ENCODE results near the gene PTPRT. TPM values are rescaled to one million over a fixed set of nuclear protein-coding genes. Genes with fewer than 3 reads are reported as not detected.

The PTPRT gene
- total RNA-seq, 1 donor from 2014 or later, result not detected

DNA sequence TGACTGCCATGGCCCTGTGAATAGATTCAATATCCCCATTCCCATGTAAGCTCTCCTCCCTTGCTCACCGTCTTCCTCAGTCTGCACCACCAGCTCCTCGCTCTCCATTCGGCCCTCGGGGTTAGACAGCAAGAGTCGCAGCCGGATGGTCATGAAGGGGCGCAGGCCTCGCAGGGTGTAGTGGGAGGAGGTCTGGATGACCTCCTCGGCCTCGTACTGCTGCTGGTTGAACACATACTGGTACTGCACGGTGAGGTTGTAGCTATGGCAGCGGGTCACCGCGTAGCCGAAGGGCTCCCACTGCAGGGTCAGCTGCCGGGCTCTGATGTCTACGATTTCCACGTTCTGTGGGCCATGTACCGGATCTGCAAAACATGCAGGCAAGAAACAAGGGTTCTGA is 717.5 kb downstream of the PTPRT start:
- Mint-ChIP-seq H3K9me3 (peaks cover 4% of the 10 kb centered on the region), H3K4me3 (ENCODE audit: low read depth) (no peak overlapping the region), H3K36me3 (ENCODE audit: low read depth) (no peaks in the 10 kb centered on the region), H3K27me3 (ENCODE audit: low read depth) (no peaks in the 10 kb centered on the region), H3K27ac (no peak overlapping the region), H3K4me1 (ENCODE audit: low read depth) (no peaks in the 10 kb centered on the region)
- intact Hi-C loops (cut with micrococcal nuclease), result no loop called here
- DNase-seq (ENCODE audit: low spot score), result no peak

DNA sequence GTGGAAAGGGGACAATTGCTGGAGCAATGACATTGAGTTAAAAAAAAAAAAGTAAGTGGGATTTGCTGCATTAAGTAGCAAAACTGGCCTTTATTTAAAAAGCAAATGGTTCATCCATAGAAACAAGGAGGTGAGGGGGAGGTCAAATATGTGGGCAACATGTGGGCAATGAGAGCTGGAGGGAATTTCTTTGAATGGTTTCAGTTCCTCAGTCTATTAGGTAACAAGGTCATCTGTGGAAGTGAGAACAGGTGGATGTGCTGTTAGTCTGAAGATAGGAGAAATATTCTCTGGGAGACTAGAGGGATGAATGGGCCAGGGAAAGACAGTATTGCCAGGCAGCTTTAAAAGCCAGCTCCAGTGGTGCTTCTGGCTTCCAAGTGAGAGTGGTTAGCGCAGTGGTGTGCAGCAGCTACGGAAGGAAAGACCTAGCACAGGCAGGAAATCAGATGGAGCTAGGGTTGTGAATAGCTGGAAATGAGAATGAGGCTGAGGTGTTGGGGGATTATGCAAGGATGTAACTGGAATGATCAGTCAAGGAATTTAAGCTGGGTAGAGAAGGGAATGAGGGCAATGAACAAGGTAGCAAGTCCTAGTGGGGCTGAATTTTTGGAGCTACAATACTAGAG is 727.6 kb downstream of the PTPRT start:
- intact Hi-C loops (cut with micrococcal nuclease), result no loop called here
- H3K27ac Mint-ChIP-seq, result no peak overlapping the region
- DNase-seq (ENCODE audit: low spot score), result no peak
- no peaks in the 10 kb centered on the region for H3K4me1 Mint-ChIP-seq (ENCODE audit: low read depth)
- no peaks in the 10 kb centered on the region for H3K36me3 Mint-ChIP-seq (ENCODE audit: low read depth)
- H3K9me3 Mint-ChIP-seq, result peaks cover 7% of the 10 kb centered on the region
- H3K27me3 Mint-ChIP-seq (ENCODE audit: low read depth), result no peaks in the 10 kb centered on the region
- H3K4me3 Mint-ChIP-seq (ENCODE audit: low read depth), result no peak overlapping the region

GRCh38 chr20:42461291-42461690 is 728.4 kb downstream of the PTPRT start:
- no peak overlapping the region for H3K27ac Mint-ChIP-seq
- no peaks in the 10 kb centered on the region for H3K4me1 Mint-ChIP-seq (ENCODE audit: low read depth)
- H3K9me3 Mint-ChIP-seq, result peaks cover 7% of the 10 kb centered on the region
- DNase-seq (ENCODE audit: low spot score), result no peak
- no peaks in the 10 kb centered on the region for H3K36me3 Mint-ChIP-seq (ENCODE audit: low read depth)
- intact Hi-C loops (cut with micrococcal nuclease), result no loop called here
- no peaks in the 10 kb centered on the region for H3K27me3 Mint-ChIP-seq (ENCODE audit: low read depth)
- H3K4me3 Mint-ChIP-seq (ENCODE audit: low read depth), result no peak overlapping the region

- Mint-ChIP-seq H3K9me3 (peaks cover 6% of the 10 kb centered on the region), H3K4me3 (ENCODE audit: low read depth) (no peak overlapping the region), H3K36me3 (ENCODE audit: low read depth) (no peaks in the 10 kb centered on the region), H3K27me3 (ENCODE audit: low read depth) (no peaks in the 10 kb centered on the region), H3K27ac (no peak overlapping the region), H3K4me1 (ENCODE audit: low read depth) (no peaks in the 10 kb centered on the region)
- DNase-seq (ENCODE audit: low spot score), result no peak
- intact Hi-C loops (cut with micrococcal nuclease), result no loop called here
Observed at GRCh38 chr20:42447270-42447669, 742.4 kb downstream of the PTPRT start.

- no peak for DNase-seq (ENCODE audit: low spot score)
- H3K27me3 Mint-ChIP-seq (ENCODE audit: low read depth), result no peaks in the 10 kb centered on the region
- no peak overlapping the region for H3K4me3 Mint-ChIP-seq (ENCODE audit: low read depth)
- H3K36me3 Mint-ChIP-seq (ENCODE audit: low read depth), result no peaks in the 10 kb centered on the region
- no peak overlapping the region for H3K27ac Mint-ChIP-seq
- intact Hi-C loops (cut with micrococcal nuclease), result no loop called here
- no peaks in the 10 kb centered on the region for H3K9me3 Mint-ChIP-seq
- no peaks in the 10 kb centered on the region for H3K4me1 Mint-ChIP-seq (ENCODE audit: low read depth)
Observed at GRCh38 chr20:42444799-42445198, 744.9 kb downstream of the PTPRT start.

DNA sequence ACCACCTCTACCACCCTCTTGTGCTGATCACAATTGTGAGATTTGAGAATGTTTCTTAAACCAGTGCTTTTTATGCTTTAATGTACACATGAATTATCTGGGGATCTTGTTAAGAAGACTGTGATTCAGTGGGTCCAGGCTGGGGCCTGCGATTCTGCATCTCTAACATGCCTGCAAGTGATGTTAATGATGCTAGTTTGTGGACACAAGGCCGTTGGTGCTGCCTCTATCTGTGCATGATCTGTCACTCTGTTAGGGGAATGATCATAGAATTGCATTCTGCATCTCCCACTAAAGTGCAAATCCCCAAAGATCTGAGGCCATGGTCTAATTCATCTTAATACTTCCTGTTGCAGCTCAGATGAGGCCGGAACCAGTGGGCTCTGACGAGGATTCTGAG is 746.5 kb downstream of the PTPRT start:
- H3K27me3 Mint-ChIP-seq (ENCODE audit: low read depth), result no peaks in the 10 kb centered on the region
- intact Hi-C loops (cut with micrococcal nuclease), result no loop called here
- DNase-seq (ENCODE audit: low spot score), result no peak
- H3K36me3 Mint-ChIP-seq (ENCODE audit: low read depth), result no peaks in the 10 kb centered on the region
- no peak overlapping the region for H3K4me3 Mint-ChIP-seq (ENCODE audit: low read depth)
- no peaks in the 10 kb centered on the region for H3K9me3 Mint-ChIP-seq
- no peak overlapping the region for H3K27ac Mint-ChIP-seq
- no peaks in the 10 kb centered on the region for H3K4me1 Mint-ChIP-seq (ENCODE audit: low read depth)

DNA sequence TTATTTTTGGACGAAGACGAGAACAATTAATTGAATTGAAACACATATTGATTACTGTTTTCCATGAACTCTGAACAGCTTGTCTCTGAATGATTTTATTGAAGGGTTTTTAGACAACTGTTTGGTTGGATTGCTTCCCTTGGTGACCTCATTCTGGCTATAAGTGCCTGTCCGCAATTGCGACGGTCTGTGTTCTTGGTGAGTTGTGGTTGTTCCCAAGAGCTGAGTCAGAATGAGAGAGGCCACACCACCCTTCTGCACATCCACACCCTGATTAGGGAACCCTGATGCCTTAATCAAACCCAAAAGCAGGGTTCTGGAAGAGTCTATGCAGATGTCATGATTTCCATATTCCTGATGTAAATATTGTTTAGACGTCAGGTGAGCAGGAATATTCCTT is 747.0 kb downstream of the PTPRT start:
- Mint-ChIP-seq H3K27ac (no peak overlapping the region), H3K27me3 (ENCODE audit: low read depth) (no peaks in the 10 kb centered on the region), H3K4me1 (ENCODE audit: low read depth) (no peaks in the 10 kb centered on the region), H3K9me3 (no peaks in the 10 kb centered on the region), H3K4me3 (ENCODE audit: low read depth) (no peak overlapping the region), H3K36me3 (ENCODE audit: low read depth) (no peaks in the 10 kb centered on the region)
- intact Hi-C loops (cut with micrococcal nuclease), result no loop called here
- no peak for DNase-seq (ENCODE audit: low spot score)

DNA sequence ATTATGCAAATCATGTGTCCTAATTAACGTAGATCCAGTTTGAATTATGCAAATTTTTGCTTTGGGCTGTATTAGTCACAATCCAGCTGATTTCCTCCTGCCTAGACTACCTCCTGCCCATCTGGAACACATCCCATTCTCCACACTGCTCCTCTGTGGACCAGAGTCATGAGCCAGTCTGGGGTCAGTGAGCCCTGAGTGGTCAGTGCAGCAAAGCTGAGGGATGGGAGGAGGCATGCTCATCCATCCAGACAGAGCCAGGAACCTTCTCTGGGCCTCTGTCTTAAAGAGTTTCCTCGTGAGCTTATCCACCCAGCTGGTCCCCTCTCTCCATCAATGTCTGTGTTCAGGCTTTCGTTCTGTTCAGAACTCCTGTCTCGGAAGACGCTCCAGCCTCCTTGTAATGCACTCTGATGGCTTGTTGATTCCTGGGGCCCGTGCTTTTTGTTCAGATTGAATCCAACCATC is 747.8 kb downstream of the PTPRT start:
- H3K4me3 Mint-ChIP-seq (ENCODE audit: low read depth), result no peak overlapping the region
- no peaks in the 10 kb centered on the region for H3K36me3 Mint-ChIP-seq (ENCODE audit: low read depth)
- H3K27me3 Mint-ChIP-seq (ENCODE audit: low read depth), result no peaks in the 10 kb centered on the region
- H3K9me3 Mint-ChIP-seq, result no peaks in the 10 kb centered on the region
- no peak overlapping the region for H3K27ac Mint-ChIP-seq
- H3K4me1 Mint-ChIP-seq (ENCODE audit: low read depth), result no peaks in the 10 kb centered on the region
- intact Hi-C loops (cut with micrococcal nuclease), result no loop called here
- no peak for DNase-seq (ENCODE audit: low spot score)

- H3K4me1 Mint-ChIP-seq (ENCODE audit: low read depth), result no peaks in the 10 kb centered on the region
- no peak for DNase-seq (ENCODE audit: low spot score)
- H3K9me3 Mint-ChIP-seq, result no peaks in the 10 kb centered on the region
- intact Hi-C loops (cut with micrococcal nuclease), result no loop called here
- H3K36me3 Mint-ChIP-seq (ENCODE audit: low read depth), result no peaks in the 10 kb centered on the region
- H3K27me3 Mint-ChIP-seq (ENCODE audit: low read depth), result no peaks in the 10 kb centered on the region
- H3K27ac Mint-ChIP-seq, result no peak overlapping the region
- no peak overlapping the region for H3K4me3 Mint-ChIP-seq (ENCODE audit: low read depth)
Observed at GRCh38 chr20:42441196-42441863, 748.4 kb downstream of the PTPRT start.

DNA sequence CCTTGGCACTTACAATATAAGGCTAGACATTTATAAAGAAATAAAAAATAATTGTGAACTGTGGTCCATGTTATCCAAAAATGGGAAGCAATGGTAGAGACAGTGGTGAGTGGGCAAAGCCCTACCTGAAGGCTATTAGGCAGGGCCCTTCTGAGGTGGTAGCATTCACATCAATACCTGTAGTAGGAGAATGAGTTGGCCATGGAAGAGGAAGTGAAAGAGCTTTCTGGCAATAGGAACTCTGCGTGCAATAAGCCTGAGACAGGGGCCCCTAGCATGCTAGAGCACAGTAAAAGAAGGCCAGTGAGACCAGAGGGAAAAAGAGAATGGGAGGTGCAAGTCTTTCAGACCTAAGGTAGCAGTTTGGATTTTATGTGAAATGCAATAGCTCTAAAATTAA is 754.5 kb downstream of the PTPRT start:
- Mint-ChIP-seq H3K27ac (no peak overlapping the region), H3K36me3 (ENCODE audit: low read depth) (no peaks in the 10 kb centered on the region), H3K9me3 (no peaks in the 10 kb centered on the region), H3K27me3 (ENCODE audit: low read depth) (no peaks in the 10 kb centered on the region), H3K4me3 (ENCODE audit: low read depth) (no peak overlapping the region), H3K4me1 (ENCODE audit: low read depth) (no peaks in the 10 kb centered on the region)
- no peak for DNase-seq (ENCODE audit: low spot score)
- intact Hi-C loops (cut with micrococcal nuclease), result no loop called here

- Mint-ChIP-seq H3K27me3 (ENCODE audit: low read depth) (no peaks in the 10 kb centered on the region), H3K9me3 (peaks cover 13% of the 10 kb centered on the region), H3K4me3 (ENCODE audit: low read depth) (no peak overlapping the region), H3K36me3 (ENCODE audit: low read depth) (no peaks in the 10 kb centered on the region), H3K4me1 (ENCODE audit: low read depth) (no peaks in the 10 kb centered on the region), H3K27ac (no peak overlapping the region)
- no peak for DNase-seq (ENCODE audit: low spot score)
- intact Hi-C loops (cut with micrococcal nuclease), result no loop called here
Observed at GRCh38 chr20:42432496-42433334, 757.0 kb downstream of the PTPRT start.

DNA sequence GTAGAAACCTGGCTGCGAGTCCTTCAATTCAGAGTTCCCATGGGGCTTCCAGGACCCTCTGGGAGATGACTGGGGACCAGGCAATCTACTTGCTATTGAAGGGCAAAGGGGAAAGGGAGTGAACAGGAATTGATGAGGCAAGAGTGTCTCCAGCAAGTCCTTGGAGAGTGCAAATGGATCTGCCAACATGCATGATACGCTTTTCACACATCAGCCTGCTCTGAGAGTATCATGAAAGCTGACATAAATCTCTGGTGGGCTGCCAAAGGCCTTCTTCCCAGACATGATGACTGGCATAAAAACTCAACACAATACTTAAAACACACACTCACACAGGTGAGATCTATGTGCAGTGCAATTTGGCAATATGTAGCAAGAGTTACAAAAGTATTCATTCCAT is 759.1 kb downstream of the PTPRT start:
- H3K36me3 Mint-ChIP-seq (ENCODE audit: low read depth), result no peaks in the 10 kb centered on the region
- no peaks in the 10 kb centered on the region for H3K4me1 Mint-ChIP-seq (ENCODE audit: low read depth)
- no peak overlapping the region for H3K4me3 Mint-ChIP-seq (ENCODE audit: low read depth)
- intact Hi-C loops (cut with micrococcal nuclease), result no loop called here
- peaks cover 15% of the 10 kb centered on the region for H3K9me3 Mint-ChIP-seq
- H3K27ac Mint-ChIP-seq, result no peak overlapping the region
- DNase-seq (ENCODE audit: low spot score), result no peak
- no peaks in the 10 kb centered on the region for H3K27me3 Mint-ChIP-seq (ENCODE audit: low read depth)
